ENCODE results near the gene USP17L17.
"Not testable (repeated sequence)": the region's sequence is repeated elsewhere in the genome, so short reads cannot be mapped to it uniquely, and the experiment has no call there.

Gene USP17L17, protein sequence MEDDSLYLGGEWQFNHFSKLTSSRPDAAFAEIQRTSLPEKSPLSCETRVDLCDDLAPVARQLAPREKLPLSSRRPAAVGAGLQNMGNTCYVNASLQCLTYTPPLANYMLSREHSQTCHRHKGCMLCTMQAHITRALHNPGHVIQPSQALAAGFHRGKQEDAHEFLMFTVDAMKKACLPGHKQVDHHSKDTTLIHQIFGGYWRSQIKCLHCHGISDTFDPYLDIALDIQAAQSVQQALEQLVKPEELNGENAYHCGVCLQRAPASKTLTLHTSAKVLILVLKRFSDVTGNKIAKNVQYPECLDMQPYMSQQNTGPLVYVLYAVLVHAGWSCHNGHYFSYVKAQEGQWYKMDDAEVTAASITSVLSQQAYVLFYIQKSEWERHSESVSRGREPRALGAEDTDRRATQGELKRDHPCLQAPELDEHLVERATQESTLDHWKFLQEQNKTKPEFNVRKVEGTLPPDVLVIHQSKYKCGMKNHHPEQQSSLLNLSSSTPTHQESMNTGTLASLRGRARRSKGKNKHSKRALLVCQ

DNA sequence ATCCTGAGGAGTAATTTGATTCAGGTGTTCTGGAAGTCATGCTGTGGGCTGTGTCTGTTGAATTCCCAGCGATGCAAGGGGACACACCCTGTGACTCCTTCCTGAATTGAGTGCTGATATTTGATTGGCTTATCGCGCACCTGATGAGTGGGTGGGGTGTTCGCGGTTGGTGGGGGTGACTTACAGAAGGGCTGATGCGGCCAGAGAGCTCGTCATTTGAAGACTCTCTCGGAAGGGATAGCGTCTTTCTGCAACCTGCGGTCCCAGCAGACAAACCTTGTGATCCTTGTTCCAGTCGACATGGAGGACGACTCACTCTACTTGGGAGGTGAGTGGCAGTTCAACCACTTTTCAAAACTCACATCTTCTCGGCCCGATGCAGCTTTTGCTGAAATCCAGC is at the start of gene USP17L17:
USP17L17 (plus strand) TSS at position 301 of the 400 bp plus-strand sequence; CDS start at position 301, 0 bp downstream.
- H3K9me3 ChIP-seq; H3K27ac ChIP-seq; intact Hi-C loops (cut with DNase I; ENCODE audit: low total_unique reads); H3K4me1 ChIP-seq; DNase-seq; H3K36me3 ChIP-seq; H3K4me3 ChIP-seq; H3K27me3 ChIP-seq: not testable (repeated sequence)

DNA sequence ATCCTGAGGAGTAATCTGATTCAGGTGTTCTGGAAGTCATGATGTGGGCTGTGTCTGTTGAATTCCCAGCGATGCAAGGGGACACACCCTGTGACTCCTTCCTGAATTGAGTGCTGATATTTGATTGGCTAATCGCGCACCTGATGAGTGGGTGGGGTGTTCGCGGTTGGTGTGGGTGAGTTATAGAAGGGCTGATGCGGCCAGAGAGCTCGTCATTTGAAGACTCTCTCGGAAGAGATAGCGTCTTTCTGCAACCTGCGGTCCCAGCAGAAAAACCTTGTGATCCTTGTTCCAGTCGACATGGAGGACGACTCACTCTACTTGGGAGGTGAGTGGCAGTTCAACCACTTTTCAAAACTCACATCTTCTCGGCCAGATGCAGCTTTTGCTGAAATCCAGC is 33.3 kb upstream of the USP17L17 start, which contains the start of gene USP17L10:
USP17L10 (plus strand) TSS at position 301 of the 400 bp plus-strand sequence; CDS start at position 301, 0 bp downstream.
- H3K27ac ChIP-seq; intact Hi-C loops (cut with DNase I; ENCODE audit: low total_unique reads); DNase-seq; H3K4me3 ChIP-seq; H3K27me3 ChIP-seq; H3K9me3 ChIP-seq; H3K4me1 ChIP-seq; H3K36me3 ChIP-seq: not testable (repeated sequence)

DNA sequence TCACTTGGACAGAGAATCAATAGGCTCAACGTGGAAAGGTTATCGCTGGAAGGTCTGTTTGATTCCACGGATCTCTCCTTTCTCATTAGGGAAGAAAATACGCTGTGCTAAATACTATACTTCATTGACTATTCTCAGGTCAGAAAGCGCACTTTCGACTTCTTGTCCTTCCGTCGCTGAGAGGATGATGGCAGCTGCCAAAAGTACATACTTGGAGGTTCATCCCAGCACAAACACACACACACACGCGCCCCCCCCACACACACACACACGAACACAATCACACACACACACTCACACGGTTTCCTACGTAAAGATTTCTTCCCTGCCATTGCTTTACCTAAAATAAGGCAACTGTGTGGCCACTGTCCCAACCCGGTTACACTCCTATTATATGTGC is 29.0 kb upstream of the USP17L17 start:
- H3K36me3 ChIP-seq; H3K27ac ChIP-seq; intact Hi-C loops (cut with DNase I; ENCODE audit: low total_unique reads); H3K4me1 ChIP-seq; H3K4me3 ChIP-seq; H3K9me3 ChIP-seq; H3K27me3 ChIP-seq: not testable (repeated sequence)
- DNase-seq, result peak in 1 of 2 donors; percentile 15

DNA sequence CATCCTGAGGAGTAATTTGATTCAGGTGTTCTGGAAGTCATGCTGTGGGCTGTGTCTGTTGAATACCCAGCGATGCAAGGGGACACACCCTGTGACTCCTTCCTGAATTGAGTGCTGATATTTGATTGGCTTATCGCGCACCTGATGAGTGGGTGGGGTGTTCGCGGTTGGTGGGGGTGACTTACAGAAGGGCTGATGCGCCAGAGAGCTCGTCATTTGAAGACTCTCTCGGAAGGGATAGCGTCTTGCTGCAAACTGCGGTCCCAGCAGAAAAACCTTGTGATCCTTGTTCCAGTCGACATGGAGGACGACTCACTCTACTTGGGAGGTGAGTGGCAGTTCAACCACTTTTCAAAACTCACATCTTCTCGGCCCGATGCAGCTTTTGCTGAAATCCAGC is 28.6 kb upstream of the USP17L17 start, which contains the start of gene USP17L11:
USP17L11 (plus strand) TSS at position 301 of the 400 bp plus-strand sequence; CDS start at position 301, 0 bp downstream.
- H3K9me3 ChIP-seq; H3K4me3 ChIP-seq; intact Hi-C loops (cut with DNase I; ENCODE audit: low total_unique reads); H3K36me3 ChIP-seq; H3K4me1 ChIP-seq; H3K27ac ChIP-seq; H3K27me3 ChIP-seq; DNase-seq: not testable (repeated sequence)

DNA sequence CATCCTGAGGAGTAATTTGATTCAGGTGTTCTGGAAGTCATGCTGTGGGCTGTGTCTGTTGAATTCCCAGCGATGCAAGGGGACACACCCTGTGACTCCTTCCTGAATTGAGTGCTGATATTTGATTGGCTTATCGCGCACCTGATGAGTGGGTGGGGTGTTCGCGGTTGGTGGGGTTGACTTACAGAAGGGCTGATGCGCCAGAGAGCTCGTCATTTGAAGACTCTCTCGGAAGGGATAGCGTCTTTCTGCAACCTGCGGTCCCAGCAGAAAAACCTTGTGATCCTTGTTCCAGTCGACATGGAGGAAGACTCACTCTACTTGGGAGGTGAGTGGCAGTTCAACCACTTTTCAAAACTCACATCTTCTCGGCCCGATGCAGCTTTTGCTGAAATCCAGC is 23.8 kb upstream of the USP17L17 start, which contains the start of gene USP17L12:
USP17L12 (plus strand) TSS at position 301 of the 400 bp plus-strand sequence; CDS start at position 301, 0 bp downstream.
- DNase-seq; H3K4me1 ChIP-seq; H3K27ac ChIP-seq; H3K4me3 ChIP-seq; intact Hi-C loops (cut with DNase I; ENCODE audit: low total_unique reads); H3K9me3 ChIP-seq; H3K36me3 ChIP-seq; H3K27me3 ChIP-seq: not testable (repeated sequence)

DNA sequence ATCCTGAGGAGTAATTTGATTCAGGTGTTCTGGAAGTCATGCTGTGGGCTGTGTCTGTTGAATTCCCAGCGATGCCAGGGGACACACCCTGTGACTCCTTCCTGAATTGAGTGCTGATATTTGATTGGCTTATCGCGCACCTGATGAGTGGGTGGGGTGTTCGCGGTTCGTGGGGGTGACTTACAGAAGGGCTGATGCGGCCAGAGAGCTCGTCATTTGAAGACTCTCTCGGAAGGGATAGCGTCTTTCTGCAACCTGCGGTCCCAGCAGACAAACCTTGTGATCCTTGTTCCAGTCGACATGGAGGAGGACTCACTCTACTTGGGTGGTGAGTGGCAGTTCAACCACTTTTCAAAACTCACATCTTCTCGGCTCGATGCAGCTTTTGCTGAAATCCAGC is 19.1 kb upstream of the USP17L17 start, which contains the start of gene USP17L13:
USP17L13 (plus strand) TSS at position 301 of the 400 bp plus-strand sequence; CDS start at position 301, 0 bp downstream.
- H3K4me1 ChIP-seq; H3K27ac ChIP-seq; intact Hi-C loops (cut with DNase I; ENCODE audit: low total_unique reads); H3K36me3 ChIP-seq; H3K4me3 ChIP-seq; H3K9me3 ChIP-seq; H3K27me3 ChIP-seq; DNase-seq: not testable (repeated sequence)

DNA sequence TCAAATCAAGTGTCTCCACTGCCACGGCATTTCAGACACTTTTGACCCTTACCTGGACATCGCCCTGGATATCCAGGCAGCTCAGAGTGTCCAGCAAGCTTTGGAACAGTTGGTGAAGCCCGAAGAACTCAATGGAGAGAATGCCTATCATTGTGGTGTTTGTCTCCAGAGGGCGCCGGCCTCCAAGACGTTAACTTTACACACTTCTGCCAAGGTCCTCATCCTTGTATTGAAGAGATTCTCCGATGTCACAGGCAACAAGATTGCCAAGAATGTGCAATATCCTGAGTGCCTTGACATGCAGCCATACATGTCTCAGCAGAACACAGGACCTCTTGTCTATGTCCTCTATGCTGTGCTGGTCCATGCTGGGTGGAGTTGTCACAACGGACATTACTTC is 13.4 kb upstream of the USP17L17 start:
- H3K4me3 ChIP-seq; intact Hi-C loops (cut with DNase I; ENCODE audit: low total_unique reads); H3K4me1 ChIP-seq; H3K9me3 ChIP-seq; H3K27me3 ChIP-seq; H3K36me3 ChIP-seq; H3K27ac ChIP-seq: not testable (repeated sequence)
- DNase-seq, result peak in 1 of 2 donors; percentile 5

DNA sequence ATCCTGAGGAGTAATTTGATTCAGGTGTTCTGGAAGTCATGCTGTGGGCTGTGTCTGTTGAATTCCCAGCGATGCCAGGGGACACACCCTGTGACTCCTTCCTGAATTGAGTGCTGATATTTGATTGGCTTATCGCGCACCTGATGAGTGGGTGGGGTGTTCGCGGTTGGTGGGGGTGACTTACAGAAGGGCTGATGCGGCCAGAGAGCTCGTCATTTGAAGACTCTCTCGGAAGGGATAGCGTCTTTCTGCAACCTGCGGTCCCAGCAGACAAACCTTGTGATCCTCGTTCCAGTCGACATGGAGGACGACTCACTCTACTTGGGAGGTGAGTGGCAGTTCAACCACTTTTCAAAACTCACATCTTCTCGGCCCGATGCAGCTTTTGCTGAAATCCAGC is 9.6 kb upstream of the USP17L17 start, which contains the start of gene USP17L15:
USP17L15 (plus strand) TSS at position 301 of the 400 bp plus-strand sequence; CDS start at position 301, 0 bp downstream.
- DNase-seq; H3K27me3 ChIP-seq; H3K27ac ChIP-seq; H3K4me3 ChIP-seq; H3K4me1 ChIP-seq; intact Hi-C loops (cut with DNase I; ENCODE audit: low total_unique reads); H3K36me3 ChIP-seq; H3K9me3 ChIP-seq: not testable (repeated sequence)

DNA sequence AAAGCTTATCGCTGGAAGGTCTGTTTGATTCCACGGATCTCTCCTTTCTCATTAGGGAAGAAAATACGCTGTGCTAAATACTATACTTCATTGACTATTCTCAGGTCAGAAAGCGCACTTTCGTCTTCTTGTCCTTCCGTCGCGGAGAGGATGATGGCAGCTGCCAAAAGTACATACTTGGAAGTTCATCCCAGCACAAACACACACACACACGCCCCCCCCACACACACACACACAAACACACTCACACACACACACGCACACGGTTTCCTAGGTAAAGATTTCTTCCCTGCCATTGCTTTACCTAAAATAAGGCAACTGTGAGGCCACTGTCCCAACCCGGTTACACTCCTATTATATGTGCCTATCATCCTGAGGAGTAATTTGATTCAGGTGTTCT is 5.2 kb upstream of the USP17L17 start:
- H3K27ac ChIP-seq; H3K4me1 ChIP-seq; intact Hi-C loops (cut with DNase I; ENCODE audit: low total_unique reads); H3K9me3 ChIP-seq; H3K4me3 ChIP-seq; H3K27me3 ChIP-seq; H3K36me3 ChIP-seq: not testable (repeated sequence)
- peak; percentile 17 to 57 for DNase-seq

DNA sequence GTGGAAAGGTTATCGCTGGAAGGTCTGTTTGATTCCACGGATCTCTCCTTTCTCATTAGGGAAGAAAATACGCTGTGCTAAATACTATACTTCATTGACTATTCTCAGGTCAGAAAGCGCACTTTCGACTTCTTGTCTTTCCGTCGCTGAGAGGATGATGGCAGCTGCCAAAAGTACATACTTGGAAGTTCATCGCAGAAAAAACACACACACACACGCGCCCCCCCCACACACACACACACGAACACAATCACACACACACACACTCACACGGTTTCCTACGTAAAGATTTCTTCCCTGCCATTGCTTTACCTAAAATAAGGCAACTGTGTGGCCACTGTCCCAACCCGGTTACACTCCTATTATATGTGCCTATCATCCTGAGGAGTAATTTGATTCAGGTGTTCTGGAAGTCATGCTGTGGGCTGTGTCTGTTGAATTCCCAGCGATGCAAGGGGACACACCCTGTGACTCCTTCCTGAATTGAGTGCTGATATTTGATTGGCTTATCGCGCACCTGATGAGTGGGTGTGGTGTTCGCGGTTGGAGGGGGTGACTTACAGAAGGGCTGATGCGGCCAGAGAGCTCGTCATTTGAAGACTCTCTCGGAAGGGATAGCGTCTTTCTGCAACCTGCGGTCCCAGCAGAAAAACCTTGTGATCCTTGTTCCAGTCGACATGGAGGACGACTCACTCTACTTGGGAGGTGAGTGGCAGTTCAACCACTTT is 4.4 kb downstream of the USP17L17 start, which contains the start of gene USP17L18:
USP17L18 (plus strand) TSS at position 678 of the 728 bp plus-strand sequence; CDS start at position 678, 0 bp downstream.
- intact Hi-C loops (cut with DNase I; ENCODE audit: low total_unique reads); H3K27me3 ChIP-seq; H3K9me3 ChIP-seq; H3K4me3 ChIP-seq; H3K27ac ChIP-seq; H3K4me1 ChIP-seq; H3K36me3 ChIP-seq: not testable (repeated sequence)
- DNase-seq, result peak; percentile 24 to 63

DNA sequence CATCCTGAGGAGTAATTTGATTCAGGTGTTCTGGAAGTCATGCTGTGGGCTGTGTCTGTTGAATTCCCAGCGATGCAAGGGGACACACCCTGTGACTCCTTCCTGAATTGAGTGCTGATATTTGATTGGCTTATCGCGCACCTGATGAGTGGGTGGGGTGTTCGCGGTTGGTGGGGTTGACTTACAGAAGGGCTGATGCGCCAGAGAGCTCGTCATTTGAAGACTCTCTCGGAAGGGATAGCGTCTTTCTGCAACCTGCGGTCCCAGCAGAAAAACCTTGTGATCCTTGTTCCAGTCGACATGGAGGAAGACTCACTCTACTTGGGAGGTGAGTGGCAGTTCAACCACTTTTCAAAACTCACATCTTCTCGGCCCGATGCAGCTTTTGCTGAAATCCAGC is 9.4 kb downstream of the USP17L17 start, which contains the start of gene USP17L19:
USP17L19 (plus strand) TSS at position 301 of the 400 bp plus-strand sequence; CDS start at position 301, 0 bp downstream.
- H3K4me1 ChIP-seq; H3K27me3 ChIP-seq; H3K36me3 ChIP-seq; H3K27ac ChIP-seq; intact Hi-C loops (cut with DNase I; ENCODE audit: low total_unique reads); H3K9me3 ChIP-seq; H3K4me3 ChIP-seq; DNase-seq: not testable (repeated sequence)

DNA sequence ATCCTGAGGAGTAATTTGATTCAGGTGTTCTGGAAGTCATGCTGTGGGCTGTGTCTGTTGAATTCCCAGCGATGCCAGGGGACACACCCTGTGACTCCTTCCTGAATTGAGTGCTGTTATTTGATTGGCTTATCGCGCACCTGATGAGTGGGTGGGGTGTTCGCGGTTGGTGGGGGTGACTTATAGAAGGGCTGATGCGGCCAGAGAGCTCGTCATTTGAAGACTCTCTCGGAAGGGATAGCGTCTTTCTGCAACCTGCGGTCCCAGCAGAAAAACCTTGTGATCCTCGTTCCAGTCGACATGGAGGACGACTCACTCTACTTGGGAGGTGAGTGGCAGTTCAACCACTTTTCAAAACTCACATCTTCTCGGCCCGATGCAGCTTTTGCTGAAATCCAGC is 14.1 kb downstream of the USP17L17 start, which contains the start of gene USP17L20:
USP17L20 (plus strand) TSS at position 301 of the 400 bp plus-strand sequence; CDS start at position 301, 0 bp downstream.
- intact Hi-C loops (cut with DNase I; ENCODE audit: low total_unique reads); H3K4me1 ChIP-seq; H3K36me3 ChIP-seq; H3K27ac ChIP-seq; H3K27me3 ChIP-seq; H3K9me3 ChIP-seq; DNase-seq; H3K4me3 ChIP-seq: not testable (repeated sequence)

DNA sequence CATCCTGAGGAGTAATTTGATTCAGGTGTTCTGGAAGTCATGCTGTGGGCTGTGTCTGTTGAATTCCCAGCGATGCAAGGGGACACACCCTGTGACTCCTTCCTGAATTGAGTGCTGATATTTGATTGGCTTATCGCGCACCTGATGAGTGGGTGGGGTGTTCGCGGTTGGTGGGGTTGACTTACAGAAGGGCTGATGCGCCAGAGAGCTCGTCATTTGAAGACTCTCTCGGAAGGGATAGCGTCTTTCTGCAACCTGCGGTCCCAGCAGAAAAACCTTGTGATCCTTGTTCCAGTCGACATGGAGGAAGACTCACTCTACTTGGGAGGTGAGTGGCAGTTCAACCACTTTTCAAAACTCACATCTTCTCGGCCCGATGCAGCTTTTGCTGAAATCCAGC is 18.9 kb downstream of the USP17L17 start, which contains the start of gene USP17L21:
USP17L21 (plus strand) TSS at position 301 of the 400 bp plus-strand sequence; CDS start at position 301, 0 bp downstream.
- DNase-seq; H3K4me3 ChIP-seq; H3K4me1 ChIP-seq; intact Hi-C loops (cut with DNase I; ENCODE audit: low total_unique reads); H3K27ac ChIP-seq; H3K9me3 ChIP-seq; H3K36me3 ChIP-seq; H3K27me3 ChIP-seq: not testable (repeated sequence)

All from tibial artery (tissue), 4 donors.